HG03439 (cell line): ENCODE data around the gene CCNI.
"Not testable (repeated sequence)": the region's sequence is repeated elsewhere in the genome, so short reads cannot be mapped to it uniquely, and the experiment has no call there.

Experiments
- ATAC-seq: cut with Tn5 transposase; IDR thresholded peaks from one replicate; pipeline ENCODE4 v1.9.1; 2021; ENCODE audit warnings: mild to moderate bottlenecking, moderate library complexity; ENCODE audit not compliant: unreplicated experiment

Gene CCNI, protein sequence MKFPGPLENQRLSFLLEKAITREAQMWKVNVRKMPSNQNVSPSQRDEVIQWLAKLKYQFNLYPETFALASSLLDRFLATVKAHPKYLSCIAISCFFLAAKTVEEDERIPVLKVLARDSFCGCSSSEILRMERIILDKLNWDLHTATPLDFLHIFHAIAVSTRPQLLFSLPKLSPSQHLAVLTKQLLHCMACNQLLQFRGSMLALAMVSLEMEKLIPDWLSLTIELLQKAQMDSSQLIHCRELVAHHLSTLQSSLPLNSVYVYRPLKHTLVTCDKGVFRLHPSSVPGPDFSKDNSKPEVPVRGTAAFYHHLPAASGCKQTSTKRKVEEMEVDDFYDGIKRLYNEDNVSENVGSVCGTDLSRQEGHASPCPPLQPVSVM

DNA sequence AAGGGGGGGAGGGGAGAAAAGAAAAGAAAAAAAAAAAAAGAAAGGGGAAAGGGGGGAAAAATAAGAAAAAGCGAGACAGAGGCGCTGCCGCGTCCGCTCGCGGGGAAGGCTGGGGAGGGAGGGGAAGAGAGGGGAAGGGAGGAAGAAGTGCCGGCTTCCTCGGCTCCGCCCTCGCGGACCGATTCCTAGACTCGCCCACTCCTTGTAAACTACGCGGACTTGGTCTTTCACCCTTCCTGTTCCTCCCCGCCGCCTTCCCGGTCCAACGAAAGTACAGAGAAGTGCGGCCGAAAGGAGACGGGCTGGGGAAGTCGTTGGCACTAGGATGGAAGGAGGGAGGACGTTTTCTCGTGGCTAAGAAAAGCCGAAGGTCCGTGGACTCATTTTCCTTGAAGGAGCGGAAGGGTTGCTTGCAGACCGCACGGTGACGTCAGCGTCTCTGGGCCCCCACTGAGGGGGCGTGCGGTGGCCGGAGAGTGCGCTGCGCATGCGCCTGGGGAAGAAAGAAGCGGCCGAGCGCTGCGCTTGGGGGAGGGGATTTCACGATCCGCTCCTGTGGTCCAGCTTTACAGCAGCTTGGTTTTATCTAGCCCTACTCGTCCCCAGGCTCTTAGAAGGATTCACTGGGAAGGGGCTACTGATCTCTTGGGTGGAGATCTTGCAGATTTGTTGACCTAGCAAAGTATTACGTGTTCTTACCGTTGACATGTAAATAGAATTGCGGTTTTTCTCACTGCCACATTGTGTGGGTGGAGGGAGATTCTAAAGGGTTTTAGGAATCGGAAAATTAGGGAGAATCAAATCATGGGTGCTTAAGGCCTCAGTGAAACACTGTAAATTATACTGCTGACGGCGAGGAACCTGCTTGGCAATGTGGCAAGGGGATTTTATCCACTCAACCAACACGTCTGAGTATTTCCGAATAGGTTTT lies at the start of gene CCNI:
TSS of gene CCNI (minus strand) at position 121 of the 931 bp plus-strand sequence. CDS start 9,627 bp downstream, outside the sequence.
- peak; percentile 67 for ATAC-seq

DNA sequence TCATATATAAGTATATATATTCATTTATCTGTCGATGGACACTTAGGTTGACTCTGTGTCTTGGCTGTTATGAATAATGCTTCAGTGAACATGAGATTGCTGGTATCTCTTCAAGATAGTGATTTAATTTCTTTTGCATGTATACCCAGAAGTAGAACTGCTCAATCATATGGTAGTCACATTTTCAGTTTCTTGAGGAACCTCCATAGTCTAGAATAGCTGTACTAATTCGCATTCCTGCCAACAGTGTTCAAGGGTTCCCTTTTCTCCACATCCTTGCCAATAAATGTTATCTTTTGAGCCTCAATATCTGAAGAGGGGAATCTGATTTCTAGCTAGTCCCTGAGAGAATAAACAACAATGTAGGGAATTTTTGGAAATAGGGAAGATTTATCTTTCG lies 48.8 kb upstream of the CCNI start:
- no peak for ATAC-seq

DNA sequence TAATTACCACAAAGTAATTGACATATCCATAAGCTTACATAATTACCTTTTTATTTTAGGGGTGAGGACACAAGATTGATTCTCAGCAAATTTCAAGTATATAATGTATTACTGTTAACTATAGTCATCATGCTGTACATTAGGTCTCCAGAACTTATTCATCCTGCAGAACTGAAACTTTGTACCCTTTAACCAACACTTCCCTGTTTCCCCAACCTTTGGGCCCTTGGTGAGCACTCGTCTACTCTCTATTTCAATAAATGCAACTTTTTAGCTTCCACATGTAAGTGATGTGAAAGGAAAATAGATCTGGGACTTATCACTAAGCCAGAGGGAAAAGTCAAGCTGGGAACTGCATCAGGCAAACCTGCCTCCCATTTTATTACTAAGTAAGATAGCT lies 47.6 kb upstream of the CCNI start:
- no peak for ATAC-seq

DNA sequence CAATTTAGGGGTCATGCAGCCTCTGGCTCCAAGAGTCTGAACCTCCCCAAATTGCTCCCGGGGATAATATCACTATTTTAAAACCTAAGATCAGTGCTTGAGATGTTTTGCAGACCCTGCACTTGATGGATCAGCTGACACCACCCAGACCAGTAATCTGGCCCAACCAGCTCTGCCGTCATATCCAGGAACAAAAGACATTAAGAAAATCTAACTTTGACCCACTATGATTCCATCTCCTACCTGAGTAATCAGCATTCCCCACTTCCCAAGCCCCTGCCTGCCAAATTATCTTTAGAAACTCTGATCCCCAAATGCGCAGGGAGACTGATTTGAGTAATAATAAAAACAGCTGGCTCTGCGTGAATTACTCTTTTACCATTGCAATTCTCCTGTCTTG lies 46.9 kb upstream of the CCNI start:
- ATAC-seq = no peak

DNA sequence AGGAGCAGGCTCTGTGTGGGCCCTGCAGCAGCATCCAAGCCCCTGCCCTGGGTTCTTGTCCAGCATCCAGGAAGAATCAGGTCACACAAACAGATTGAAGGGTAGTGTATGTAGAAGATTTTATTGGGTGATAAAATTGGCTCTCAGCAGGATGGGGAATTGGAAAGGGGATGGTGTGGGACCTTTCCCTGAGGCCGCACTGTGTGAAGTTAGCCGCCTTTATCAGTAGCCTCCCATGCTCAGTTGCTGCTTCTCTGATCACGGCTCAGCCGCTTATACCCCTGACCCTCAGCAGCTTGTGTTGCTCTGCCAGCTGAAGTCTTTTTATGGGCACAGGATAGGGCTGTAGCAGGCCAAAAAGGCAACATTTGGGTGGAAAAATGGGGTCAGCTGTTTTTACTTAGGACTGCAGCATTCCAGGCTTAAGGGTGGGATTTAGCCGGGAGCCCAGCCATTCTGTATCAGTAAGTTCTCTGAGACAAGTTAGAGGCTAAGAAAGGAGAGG lies 46.0 kb upstream of the CCNI start:
- no peak for ATAC-seq

DNA sequence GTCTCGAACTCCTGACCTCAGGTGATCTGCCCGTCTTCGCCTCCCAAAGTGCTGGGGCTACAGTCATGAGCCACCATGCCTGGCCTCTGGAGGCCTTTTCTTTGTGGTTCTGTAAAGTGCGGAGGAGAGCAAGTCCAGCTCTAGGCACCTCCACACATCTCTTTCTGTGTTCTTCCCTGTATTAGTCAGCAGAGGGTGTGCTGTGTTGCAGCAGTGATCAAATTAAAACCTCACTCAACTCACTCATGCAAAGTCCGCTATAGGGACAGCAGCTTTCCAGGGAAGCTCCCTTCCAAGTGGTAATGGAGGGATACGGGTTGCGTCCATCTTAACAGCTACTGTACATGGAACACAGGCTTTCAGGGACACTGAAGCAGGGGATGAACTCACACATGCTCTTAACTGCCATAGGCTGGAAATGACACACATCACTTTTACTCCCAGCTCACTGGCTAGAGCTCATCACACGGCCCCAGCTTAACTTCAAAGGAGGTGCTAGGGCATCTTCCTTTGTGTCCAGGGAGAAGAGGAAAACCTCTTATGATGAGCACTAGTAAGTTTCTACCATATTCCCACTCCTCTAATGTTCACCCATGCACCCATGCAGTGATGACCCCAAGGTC lies 45.2 kb upstream of the CCNI start:
- peak; percentile 64 for ATAC-seq

DNA sequence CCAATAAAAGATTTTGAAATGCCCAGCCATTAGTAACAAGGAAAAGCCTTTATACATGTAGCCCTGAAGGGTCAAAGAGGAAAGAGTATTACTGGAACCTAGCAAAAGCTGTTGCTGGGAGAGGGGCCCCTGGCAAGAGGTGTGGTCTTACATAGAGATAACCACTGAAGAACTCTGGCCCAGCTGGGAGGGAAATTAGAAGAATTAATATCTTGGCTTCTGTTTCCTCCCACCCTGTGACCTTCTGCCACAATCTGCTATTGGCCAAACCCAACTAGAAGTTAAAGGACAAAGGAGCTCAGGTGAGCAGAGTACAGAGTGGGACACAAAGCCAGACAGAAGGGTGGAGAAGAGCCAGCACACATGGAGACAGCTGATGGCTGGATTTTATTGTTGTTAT lies 41.9 kb upstream of the CCNI start:
- ATAC-seq = no peak

DNA sequence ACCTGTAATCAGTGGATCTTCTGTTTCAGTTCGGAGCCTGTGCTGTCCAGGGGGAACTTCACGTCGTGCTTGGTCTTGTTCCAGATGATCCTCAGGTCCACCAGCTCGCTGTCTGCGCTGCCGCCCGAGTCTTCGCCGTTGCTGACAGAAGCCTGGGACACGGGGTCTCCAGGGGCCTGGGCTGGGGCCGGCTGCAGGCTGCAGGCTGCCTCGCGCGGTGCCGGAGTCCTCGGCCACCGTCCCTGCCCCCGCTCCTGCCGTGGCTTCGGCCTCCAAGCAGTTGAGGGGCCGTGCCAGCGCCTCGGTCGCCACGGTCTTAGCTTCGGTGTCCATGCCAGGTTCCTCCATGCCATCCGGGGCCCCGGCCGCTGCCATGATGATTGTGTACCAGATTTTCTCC lies 37.3 kb upstream of the CCNI start:
- no peak for ATAC-seq

DNA sequence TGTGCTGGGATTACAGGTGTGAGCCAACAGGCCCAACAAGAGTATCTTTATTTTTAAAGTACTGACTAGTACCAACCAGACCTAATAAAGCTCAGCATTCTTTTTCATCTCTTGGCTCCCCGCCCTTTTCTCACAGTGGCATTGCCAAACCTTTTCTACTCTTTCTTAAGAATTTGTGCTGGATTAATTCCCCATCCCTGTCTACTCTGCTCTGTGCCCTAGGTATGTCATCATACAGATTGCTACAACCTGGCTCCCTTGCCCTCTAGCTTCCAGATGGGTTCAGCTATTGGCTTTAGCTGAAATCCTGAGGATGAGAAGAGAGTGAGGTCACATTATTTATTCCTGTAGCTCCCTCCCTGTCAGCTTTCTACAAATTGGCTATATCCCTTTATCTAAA lies 34.9 kb upstream of the CCNI start:
- no peak for ATAC-seq

DNA sequence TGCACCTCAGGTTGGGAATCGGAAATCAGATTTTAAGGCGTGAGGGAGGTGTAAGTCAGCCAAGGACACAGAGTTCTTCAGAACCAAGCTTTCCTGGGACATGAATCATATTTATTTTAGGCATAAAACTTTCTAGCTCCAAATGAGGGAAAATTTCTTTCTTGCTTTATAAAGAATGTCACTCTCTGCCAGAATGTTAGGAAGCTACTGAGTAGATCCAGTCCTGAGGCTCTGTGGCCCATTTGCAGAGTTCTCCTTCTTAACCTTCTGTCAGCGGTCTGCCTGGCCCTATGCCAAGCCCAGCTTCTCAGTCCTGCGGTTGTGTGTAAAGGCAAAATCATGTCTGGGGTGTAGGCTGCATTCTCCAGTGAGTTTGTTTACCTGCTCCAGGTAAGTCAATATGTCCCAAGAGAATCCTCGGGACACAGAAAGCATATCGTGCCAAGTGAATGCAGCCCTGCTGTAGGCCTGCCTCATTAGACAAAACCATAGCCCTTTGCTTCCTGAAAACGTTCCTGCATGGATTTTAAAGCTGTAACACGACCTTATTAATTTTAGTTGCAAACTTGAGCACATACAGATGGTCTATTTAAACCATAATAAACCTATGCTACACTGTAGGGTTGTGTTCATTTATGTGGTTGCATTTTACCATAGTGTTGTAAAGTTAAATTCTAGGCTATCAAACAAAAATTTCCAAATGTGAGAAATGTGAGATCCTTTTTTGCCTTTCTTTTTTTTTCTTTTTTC lies 29.2 kb upstream of the CCNI start:
- no peak for ATAC-seq

DNA sequence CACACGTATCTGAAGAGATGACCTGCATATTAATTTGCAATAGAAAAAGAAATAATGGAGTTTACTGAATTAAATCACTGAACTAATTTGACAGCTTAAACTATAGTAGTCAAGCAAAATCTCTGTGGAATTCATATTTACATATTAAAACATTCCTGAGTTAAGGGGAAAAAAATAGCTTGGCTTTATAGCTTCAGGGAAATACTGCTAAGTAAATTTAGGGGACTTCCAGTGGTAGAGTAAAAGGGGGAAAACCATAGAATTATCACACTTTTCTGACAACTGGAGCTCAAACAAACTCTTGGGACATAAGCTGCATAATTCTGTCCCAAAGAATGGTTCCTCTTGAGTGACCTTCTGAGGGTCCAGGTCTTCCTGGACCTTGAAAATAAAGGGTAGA lies 28.6 kb upstream of the CCNI start:
- no peak for ATAC-seq

DNA sequence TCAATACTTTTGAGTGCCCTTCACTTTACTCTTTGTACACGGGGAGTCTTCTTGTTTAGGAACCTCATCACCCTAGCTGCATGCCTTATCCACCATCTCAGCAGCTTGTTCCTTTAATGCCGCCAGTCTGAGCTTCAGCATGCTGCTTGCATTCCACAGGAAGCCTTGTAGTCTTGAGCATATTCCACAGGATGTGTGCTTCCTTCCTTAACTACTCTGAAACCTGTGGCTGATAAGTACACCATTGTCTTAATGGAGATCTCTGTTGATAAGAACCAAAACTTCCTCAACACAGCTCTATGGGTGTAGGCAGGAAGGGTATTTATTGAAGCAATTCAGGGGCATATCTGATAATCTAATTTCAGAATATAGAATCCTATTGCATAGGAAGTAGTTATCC lies 24.4 kb upstream of the CCNI start:
- ATAC-seq = no peak

DNA sequence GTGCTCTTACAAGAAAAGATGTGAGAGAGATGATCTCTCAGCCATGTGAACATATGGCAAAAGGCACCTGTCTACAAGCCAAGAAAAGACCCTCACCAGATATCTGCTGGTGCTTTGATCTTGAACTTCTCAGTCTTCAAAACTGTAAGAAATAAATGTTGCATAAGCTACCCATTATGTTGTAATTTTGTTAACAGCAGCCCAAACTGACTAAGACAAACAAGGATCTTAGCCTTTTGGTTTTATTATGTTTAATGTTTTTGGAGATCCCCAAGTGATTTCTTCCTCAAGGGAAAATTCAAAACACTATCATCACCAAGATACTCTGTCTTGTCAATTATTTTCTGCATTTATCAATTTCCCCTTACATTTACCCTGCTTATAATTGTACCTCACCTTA lies 21.8 kb upstream of the CCNI start:
- no peak for ATAC-seq

DNA sequence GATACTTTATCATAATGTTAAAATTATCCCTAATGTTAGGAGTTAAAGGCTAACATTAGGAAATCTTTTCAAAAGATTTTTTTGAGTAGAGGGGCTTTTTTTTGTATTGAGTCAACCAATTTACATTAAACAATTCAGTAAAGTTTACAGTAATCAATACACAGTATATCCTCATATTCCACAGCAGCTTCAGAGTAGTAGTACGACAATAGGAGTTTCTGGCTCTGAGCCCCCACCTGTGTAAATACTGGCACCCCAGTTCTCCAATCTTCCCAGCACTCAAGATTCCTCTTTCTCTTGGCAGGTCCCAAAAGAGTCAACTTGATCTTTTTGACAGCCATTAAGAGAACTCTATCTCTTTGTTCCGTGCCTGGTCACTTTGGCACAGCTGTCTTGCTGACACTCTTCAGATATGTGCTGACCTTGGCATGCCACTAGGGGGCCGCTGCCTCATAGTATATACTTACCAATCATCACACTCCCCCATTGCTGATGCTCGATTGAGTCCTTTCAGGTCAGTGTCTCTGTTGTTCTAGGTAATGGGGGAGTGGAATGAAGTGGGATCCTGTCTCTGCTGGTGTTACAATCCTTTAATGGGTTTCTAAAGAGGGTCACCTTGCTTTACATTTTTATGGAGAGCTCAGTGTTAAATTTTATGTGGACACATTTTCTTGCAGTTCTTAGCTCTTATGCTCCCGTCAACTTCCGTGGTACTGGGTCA lies 19.5 kb upstream of the CCNI start:
- ATAC-seq = peak; percentile 98

DNA sequence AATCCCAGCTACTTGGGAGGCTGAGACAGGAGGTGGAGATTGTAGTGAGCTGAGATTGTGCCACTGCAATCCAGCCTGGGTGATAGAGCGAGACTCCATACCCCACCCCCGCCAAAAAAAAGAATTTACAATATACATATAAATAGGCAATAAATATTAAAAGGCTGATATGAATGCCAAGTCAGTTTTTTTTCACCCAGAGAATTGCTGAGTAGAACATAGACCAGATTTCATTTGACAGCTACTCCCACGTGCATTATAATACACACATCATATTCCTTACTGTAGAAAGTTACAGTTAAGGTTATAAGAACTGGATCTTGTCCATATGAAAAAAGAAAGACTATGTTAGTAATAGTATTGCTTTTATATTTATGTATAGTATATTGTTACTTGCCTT lies 18.7 kb upstream of the CCNI start:
- no peak for ATAC-seq

DNA sequence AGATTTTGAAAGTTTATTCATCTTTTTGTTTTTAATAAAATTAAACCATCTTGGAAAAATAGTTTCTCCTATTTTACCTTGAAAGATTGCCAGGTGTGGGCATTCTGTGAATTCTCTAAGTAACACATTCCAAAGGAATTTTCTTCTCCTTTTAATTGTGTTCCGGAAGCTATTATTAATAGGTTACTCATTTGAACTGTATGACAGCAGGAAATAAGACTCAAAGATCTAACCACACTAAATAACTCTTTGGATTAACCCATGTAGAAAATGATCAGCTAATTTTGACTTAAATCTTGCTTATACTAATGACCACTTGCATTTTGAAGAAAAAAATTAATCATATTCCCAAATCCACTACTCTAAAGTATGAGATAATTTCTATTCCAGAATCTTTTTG lies 17.6 kb upstream of the CCNI start:
- ATAC-seq = no peak

DNA sequence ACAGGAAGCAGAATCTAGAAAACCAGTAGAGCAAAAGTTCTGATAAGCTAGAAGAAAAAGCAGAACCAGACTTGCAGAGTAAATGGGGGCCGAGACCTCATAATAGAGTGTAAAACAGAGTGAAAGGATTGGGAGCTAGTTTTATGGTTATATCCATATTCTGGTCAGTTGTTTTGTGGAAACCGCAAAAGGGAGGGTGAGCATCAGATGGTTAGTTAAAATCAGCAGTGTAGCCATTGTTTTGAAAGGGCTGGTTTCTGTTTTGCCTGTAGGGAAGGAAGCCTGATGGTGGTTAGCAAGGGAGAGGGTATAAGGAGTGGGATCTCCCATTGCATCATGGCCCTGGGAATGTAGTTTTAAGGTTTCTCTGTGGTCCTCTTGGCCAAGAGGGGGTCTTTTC lies 17.2 kb upstream of the CCNI start:
- ATAC-seq = no peak

DNA sequence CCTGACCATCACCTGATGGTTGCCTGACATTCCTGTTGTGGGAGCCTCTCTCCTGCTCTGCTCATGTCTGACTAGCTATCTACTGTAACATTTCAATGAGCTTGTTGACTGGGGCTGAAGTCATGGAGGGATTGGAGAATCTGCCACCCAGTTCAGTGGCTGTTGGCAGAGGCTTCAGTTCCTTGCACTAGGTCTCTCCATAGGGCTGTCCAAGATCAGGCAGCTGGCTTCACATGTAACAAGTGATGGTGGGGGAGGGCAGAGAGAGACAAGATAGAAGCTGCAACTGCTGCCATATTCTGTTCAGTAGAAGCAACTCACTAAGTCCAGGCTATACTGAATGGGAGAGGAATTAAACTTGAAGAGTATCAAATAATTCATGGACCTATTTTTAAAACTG lies 14.1 kb upstream of the CCNI start:
- ATAC-seq = no peak

DNA sequence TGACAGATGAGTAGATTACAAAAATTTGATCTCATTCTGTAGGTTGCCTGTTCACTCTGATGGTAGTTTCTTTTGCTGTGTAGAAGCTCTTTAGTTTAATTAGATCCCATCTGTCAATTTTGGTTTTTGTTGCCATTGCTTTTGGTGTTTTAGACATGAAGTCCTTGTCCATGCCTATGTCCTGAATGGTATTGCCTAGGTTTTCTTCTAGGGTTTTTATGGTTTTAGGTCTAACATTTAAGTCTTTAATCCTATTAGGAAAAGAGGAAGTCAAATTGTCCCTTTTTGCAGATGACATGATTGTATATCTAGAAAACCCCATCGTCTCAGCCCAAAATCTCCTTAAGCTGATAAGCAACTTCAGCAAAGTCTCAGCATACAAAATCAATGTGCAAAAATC lies 11.2 kb upstream of the CCNI start:
- ATAC-seq = not testable (repeated sequence)

DNA sequence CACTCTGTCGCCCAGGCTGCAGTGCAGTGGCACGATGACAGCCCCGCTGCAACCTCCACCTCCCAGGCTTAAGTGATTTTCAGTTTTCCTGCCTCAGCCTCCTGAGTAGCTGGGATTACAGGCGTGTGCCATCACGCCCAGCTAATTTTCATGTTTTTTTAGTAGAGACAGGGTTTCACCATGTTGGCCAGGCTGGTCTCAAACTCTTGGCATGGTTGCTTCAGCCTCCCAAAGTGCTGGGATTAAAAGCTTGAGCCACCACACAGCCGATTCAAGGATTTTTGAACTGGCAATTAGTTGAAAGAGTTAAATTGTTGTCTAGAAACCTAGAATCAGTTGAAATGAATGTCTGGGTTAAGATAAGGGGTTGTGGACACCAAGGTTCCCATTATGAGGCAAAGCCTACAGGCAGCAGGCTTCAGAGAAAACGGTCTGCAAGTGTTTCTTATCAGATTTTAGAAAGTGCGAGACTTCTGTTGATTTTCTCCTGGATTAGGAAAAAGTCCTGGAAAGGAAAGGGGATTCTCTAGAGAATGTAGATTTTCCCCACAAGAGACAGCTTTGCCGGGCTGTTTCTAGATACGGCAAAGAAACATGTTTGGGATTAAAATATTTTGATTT lies 8.3 kb upstream of the CCNI start:
- ATAC-seq = no peak
